NOMO-1 (cell line): ENCODE results near the gene POLE.
"Not testable (repeated sequence)": the region's sequence is repeated elsewhere in the genome, so short reads cannot be mapped to it uniquely, and the experiment has no call there.

ENCODE experiments used
- DNase-seq, 2 experiments: peaks; one replicate each; lab custom pipeline; 2025; ENCODE audit not compliant: unreplicated experiment in 2 of 2; lab: John Stamatoyannopoulos, UW

Gene POLE

GRCh38 chr12:132601171-132601883 is 85.8 kb downstream of the POLE start:
- no peak for DNase-seq

DNA sequence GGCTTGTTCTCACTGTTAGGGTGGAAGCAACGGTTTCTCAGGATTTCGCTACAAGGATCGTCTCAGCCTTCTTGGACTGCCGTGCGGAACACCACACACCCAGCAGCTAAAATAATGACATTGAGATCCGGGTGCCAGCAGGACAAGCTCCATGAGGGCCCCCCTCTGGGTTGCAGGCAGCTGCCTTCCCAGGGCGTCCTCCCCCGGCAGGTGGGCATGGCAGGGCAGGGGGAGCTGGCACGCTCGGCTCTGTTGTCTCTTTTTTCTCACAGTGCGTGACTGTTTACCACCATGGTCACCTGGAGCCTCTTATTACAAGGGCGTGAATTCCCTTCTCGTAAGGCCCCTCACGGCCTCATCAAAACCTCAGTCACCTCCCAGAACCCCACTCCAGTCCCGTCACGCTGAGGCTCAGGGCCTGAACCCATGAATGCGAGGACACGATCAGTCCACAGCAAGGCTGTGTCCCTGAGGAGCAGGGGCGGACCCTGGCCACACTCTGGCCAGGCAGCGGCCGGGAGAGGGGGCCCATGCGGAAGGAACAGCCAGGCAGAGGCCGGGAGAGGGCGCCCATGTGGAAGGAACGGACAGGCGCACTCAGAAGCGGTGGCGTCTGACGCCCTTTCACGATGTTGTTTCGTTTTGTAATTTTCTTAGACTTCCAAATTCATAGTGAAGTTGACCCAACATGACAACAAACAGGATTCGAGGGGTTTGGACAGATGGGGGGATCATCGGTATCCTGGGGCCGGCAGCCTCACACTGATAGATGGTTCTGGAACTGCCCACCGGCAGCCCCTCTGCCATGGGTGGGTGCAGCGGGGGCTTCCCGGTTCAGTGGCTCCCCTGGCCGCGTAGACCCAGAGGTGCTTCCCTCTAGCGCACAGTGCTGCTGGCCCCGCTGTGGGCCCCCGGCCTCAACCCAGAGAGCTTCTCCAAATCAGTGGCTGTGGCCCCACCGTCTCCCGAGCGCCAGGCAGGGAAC is 86.8 kb downstream of the POLE start:
- DNase-seq = peak; percentile 72 to 82

DNA sequence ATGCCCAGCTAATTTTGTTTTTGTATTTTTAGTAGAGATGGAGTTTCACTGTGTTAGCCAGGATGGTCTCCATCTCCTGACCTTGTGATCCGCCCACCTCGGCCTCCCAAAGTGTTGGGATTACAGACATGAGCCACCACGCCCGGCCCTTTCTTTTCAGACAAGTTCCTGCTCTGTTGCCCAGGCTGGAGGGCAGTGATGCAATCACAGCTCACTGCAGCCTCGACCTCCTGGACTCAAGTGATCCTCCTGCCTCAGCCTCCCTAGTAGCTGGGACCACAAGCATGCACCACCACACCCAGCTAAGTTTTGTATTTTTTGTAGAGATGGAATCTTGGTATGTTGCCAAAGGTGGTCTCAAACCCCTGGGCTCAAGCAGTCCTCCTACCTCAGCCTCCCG is 87.6 kb downstream of the POLE start:
- not testable (repeated sequence) for DNase-seq

GRCh38 chr12:132597333-132598316 is 89.5 kb downstream of the POLE start:
- DNase-seq = peak in 1 of 2 experiments; percentile 15

GRCh38 chr12:132596016-132596415 is 91.1 kb downstream of the POLE start:
- no peak for DNase-seq

- DNase-seq = no peak
These were observed 92.0 kb downstream of the POLE start for GRCh38 chr12:132595183-132595582.

DNA sequence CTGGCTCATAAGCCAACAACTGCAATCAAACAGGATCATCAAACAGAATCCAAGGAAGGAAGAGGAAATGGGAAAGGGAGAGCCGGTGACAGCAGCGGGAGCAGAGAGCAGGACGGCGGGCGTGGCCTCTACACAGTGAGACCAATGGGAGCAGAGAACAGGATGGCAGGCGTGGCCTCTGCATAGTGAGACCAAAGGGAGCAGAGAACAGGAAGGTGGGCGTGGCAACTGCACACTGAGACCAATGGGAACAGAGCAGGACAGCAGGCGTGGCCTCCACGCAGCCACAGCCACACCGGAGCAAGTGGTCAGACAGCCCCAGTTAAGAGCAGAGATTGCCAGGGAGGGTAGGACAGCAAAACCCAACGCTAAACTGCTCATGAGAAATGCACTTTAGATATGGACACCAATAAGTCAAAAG is 93.2 kb downstream of the POLE start:
- DNase-seq = no peak

DNA sequence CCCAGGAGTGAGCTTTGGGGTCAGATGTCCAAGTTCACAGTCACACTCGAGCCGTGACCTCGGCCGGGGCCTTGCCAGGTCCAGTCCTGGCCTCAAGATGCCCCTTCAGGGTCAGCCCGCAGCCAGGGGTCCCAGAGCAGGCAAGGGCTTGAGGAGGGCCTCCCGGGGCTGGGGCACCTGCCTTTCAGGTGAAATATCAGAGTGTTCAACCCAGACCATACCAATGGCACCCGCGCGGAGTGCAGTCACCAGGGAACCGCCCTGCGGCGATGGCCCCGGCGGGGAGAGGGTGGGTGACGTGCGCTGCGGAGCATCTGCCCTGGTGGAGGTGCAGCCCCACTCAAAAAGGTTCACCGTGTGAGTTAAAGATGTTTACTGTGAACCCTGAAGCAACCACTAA is 93.6 kb downstream of the POLE start:
- DNase-seq = no peak

DNA sequence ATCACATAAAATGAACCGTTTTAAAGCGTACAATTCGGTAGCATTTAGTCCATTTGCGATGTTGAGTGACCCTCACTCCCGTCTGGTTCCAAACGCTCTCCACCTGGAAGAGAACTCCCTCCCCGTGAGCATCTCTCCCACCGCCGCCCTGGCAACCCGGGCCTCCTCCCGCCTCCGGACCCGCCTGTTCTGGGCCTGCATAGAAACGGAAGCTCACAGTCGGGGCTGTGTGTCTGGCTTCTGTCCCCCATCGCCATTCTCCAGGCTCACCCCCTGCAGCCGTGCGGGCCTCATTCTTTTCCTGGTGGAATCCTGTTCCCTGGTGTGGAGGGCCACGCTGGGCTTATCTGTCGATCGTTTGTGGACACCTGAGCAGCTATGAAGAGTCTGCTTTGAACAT is 94.1 kb downstream of the POLE start:
- no peak for DNase-seq

GRCh38 chr12:132592282-132592970 is 94.7 kb downstream of the POLE start:
- no peak for DNase-seq

DNA sequence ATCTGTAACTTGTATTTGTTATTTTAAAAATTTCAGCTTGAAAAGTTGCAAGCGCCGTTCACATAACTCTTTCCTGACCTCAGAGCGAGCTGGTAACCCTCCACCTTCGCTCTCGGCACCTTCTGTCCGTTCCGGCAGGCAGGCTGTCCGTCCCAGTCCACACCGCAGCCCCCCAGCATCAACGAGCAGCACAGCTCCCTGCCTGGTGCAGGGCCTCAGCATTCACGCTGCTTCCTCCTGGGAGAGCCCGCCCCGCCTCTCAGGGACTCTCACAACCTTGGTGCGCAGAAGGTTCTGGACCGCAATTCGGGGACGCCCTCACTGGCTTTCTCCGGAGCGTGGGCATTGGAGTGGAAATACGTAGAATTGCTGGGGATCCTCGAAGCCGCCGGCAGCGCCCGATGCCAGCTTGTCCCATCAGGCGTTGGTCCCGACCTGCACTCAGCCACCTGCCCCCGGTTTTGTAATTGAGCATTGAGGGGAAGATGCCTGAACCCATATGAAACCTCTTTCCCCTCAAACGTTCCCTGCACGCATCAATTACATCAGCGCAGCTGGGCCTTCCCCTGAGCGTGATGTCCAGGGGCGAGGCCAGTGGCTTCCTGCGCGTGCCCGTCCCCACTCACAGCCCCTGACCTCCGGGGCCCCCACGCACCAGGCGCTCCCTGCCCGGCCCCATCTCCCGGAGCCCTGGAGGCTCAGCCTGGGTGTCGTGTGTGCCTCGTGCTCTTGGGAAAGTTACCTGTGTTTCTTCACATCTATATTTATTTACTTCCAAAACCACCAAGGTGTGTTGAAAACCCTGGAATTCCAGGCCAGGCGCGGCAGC is 95.8 kb downstream of the POLE start:
- no peak for DNase-seq

DNA sequence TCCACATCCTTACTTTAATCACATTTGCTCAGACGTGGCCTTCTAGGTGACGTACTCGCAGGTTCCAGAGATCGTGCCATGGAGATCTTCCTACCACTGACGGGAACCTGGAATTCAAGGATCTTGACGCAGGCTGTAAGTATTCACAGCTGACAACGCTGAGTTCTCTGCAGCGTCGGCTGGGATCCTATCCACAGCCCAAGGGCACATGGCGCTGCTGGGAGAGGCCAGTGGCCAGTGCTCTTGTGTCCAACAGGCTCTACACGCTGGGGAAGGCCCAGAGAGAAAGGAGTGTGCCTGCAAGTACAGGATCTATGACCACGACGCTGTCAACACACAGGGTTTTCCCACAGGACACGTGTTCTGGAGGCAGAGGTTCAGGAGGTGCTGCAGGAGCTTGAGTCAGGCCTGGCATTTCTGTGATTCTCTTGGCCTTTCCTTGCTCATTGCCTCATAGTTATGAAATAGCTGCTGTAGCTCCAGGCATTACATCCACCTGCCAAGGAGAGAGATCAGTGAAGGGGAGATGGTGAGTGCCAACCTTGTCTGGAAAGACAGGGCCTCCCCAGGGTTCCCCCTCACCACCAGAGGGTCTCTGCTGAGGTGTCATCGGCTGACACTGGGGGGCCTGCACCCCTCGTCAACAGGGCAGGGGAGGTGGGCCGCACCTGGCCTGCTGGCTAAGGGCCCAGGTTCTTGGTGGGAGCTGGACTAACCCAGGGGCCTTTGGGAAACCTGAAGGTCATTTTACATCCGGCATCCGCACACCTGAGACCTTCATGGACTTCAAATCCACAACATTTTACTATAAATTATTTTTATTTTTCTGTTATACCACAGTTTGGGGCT is 98.1 kb downstream of the POLE start:
- no peak for DNase-seq

DNA sequence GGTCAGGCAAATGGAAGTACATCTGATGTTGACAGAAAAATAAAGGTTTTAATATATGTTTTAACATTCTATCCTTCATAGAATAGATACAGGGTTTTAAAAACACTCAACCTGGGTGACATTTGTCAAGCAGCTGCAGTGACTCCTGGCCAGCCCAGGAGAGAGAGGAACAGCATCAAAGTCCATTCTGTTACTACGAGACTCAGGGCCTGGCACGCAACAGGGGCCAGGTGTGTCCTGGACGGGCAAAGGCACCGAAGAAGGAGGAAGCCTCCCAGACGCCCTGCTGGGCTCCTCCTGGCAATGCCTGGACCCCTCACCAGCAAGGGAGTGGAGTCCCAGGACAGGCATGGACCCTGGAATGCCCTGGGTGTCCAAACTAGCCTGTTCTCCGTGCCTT is 98.8 kb downstream of the POLE start:
- DNase-seq = no peak

GRCh38 chr12:132587781-132588180 is 99.4 kb downstream of the POLE start:
- no peak for DNase-seq

GRCh38 chr12:132586929-132587328 is 100.2 kb downstream of the POLE start:
- DNase-seq = no peak

DNA sequence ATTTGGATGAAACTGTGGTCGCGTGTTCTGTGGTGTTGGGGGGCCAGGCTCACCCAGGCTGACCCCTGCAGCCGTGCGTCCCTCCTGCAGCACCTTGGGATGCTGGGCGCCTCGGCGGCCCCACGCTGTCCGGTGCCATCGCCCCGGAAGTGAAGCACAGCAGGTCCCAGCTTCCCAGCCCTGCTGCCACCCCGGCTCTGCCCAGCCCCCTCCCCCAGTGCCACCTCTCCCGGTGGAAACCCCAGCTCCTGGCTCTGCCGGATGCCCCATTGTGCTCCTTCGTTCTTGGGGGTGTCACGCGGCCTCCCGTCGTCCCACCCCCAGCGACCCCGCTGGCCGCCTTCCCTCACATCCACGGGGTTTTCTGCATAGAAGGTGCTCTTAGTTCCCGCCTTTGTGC is 102.0 kb downstream of the POLE start:
- no peak for DNase-seq

GRCh38 chr12:132584429-132584828 is 102.7 kb downstream of the POLE start:
- no peak for DNase-seq

DNA sequence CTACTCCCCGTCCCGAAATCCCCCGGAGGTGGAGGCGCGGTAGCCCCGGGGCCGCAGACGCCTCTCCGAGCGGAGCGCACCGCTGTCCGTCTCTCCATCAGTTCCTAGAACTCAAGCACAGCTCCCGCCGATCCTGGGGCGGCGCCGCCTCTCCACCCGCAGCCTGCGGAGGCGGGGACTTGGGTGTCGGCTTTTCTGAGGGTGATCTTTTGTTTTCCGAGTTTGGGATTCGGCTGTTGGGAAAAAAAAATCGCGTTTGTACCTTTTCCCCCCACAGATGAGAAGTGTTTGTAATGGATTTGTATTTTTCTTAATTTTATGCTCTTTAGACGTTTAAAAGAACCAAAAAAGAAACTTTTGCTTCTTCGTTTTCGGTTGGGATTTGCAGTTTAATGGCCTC is 103.4 kb downstream of the POLE start:
- no peak for DNase-seq

- no peak for DNase-seq
These were observed 103.8 kb downstream of the POLE start for GRCh38 chr12:132583411-132583710.
